ENCODE measurements around the gene NSD2.
A peak's percentile ranks its signal among the peaks of the same experiment; 100 is the strongest.

NSD2 gene

GRCh38 chr4:1874201-1874600 is 3.0 kb downstream of the NSD2 start:
- H3K27ac ChIP-seq (ENCODE audit: low read depth, low read length) = 0 out of 2 replicates have a peak overlapping the region, but pooled peaks have one; percentile 94

GRCh38 chr4:1879485-1879884 is 8.3 kb downstream of the NSD2 start:
- H3K27ac ChIP-seq (ENCODE audit: low read depth, low read length) = no peak overlapping the region
- H3K27me3 ChIP-seq (ENCODE audit: low read length) = no peaks in the 10 kb centered on the region
- H3F3A ChIP-seq (ENCODE audit: insufficient read depth) = no peaks in the 10 kb centered on the region
- no peak overlapping the region for H3K4me2 ChIP-seq (ENCODE audit: low read depth, low read length, poor library complexity, severe bottlenecking)
- no peak overlapping the region for H3K9ac ChIP-seq (ENCODE audit: low read length)
- no peak overlapping the region for H3K4me3 ChIP-seq (ENCODE audit: insufficient read depth, low read length, poor library complexity, severe bottlenecking)
- peaks cover 29% of the 10 kb centered on the region for H4K20me1 ChIP-seq (ENCODE audit: low read depth, low read length)
- no peak overlapping the region for H2AFZ ChIP-seq (ENCODE audit: low read depth, low read length, severe bottlenecking)
- H3K9me3 ChIP-seq (ENCODE audit: insufficient read depth, low read length) = no peaks in the 10 kb centered on the region
- H3K36me3 ChIP-seq (ENCODE audit: low read length) = no peaks in the 10 kb centered on the region
- peaks cover 97% of the 10 kb centered on the region for H3K79me2 ChIP-seq (ENCODE audit: insufficient read depth, low read length)
- no peak for TF ChIP-seq EZH2phosphoT487 (conservative IDR thresholded peaks at IDR 0.05; ENCODE audit: low read length)
- TF ChIP-seq, protein P1, sequence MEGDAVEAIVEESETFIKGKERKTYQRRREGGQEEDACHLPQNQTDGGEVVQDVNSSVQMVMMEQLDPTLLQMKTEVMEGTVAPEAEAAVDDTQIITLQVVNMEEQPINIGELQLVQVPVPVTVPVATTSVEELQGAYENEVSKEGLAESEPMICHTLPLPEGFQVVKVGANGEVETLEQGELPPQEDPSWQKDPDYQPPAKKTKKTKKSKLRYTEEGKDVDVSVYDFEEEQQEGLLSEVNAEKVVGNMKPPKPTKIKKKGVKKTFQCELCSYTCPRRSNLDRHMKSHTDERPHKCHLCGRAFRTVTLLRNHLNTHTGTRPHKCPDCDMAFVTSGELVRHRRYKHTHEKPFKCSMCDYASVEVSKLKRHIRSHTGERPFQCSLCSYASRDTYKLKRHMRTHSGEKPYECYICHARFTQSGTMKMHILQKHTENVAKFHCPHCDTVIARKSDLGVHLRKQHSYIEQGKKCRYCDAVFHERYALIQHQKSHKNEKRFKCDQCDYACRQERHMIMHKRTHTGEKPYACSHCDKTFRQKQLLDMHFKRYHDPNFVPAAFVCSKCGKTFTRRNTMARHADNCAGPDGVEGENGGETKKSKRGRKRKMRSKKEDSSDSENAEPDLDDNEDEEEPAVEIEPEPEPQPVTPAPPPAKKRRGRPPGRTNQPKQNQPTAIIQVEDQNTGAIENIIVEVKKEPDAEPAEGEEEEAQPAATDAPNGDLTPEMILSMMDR (IDR thresholded peaks at IDR 0.05; ENCODE audit: insufficient read depth, low read length, poor library complexity, severe bottlenecking) = no peak
- no peaks in the 10 kb centered on the region for H3K9me2 ChIP-seq (replicated peaks; ENCODE audit: insufficient read depth, low read length)

More at GRCh38 chr4:1874201-1874600, 3.0 kb downstream of the NSD2 start:
- Histone ChIP-seq H4K20me1 (ENCODE audit: low read depth, low read length) (peaks cover 7% of the 10 kb centered on the region; the same call in 1 of the 2 replicates), H3K9me2 (replicated peaks; ENCODE audit: insufficient read depth, low read length) (no peaks in the 10 kb centered on the region), H3K4me2 (ENCODE audit: low read depth, low read length, poor library complexity, severe bottlenecking) (peak overlapping the region; percentile 73), H2AFZ (ENCODE audit: low read depth, low read length, severe bottlenecking) (no peak overlapping the region), H3K36me3 (ENCODE audit: low read length) (no peaks in the 10 kb centered on the region), H3K4me3 (ENCODE audit: insufficient read depth, low read length, poor library complexity, severe bottlenecking) (no peak overlapping the region), H3K79me2 (ENCODE audit: insufficient read depth, low read length) (peaks cover 74% of the 10 kb centered on the region), H3K9me3 (ENCODE audit: insufficient read depth, low read length) (no peaks in the 10 kb centered on the region), H3K27me3 (ENCODE audit: low read length) (no peaks in the 10 kb centered on the region), H3F3A (ENCODE audit: insufficient read depth) (peaks cover 9% of the 10 kb centered on the region; the same call in 1 of the 2 replicates), H3K9ac (ENCODE audit: low read length) (peak overlapping the region; percentile 100)
- TF ChIP-seq, protein P1 (IDR thresholded peaks at IDR 0.05; ENCODE audit: insufficient read depth, low read length, poor library complexity, severe bottlenecking) = no peak
- TF ChIP-seq EZH2phosphoT487 (conservative IDR thresholded peaks at IDR 0.05; ENCODE audit: low read length) = no peak

- TF ChIP-seq, protein P1 (IDR thresholded peaks at IDR 0.05; ENCODE audit: insufficient read depth, low read length, poor library complexity, severe bottlenecking) = no peak
- TF ChIP-seq EZH2phosphoT487 (conservative IDR thresholded peaks at IDR 0.05; ENCODE audit: low read length) = no peak
- Histone ChIP-seq H2AFZ (ENCODE audit: low read depth, low read length, severe bottlenecking) (no peak overlapping the region), H3K4me3 (ENCODE audit: insufficient read depth, low read length, poor library complexity, severe bottlenecking) (no peak overlapping the region), H3K9me3 (ENCODE audit: insufficient read depth, low read length) (no peaks in the 10 kb centered on the region), H3K27me3 (ENCODE audit: low read length) (no peaks in the 10 kb centered on the region), H3F3A (ENCODE audit: insufficient read depth) (no peaks in the 10 kb centered on the region), H4K20me1 (ENCODE audit: low read depth, low read length) (peaks cover 33% of the 10 kb centered on the region), H3K36me3 (ENCODE audit: low read length) (no peaks in the 10 kb centered on the region), H3K27ac (ENCODE audit: low read depth, low read length) (no peak overlapping the region), H3K9me2 (replicated peaks; ENCODE audit: insufficient read depth, low read length) (no peaks in the 10 kb centered on the region), H3K79me2 (ENCODE audit: insufficient read depth, low read length) (peaks cover 97% of the 10 kb centered on the region), H3K9ac (ENCODE audit: low read length) (no peak overlapping the region), H3K4me2 (ENCODE audit: low read depth, low read length, poor library complexity, severe bottlenecking) (no peak overlapping the region)
These were observed 9.1 kb downstream of the NSD2 start for GRCh38 chr4:1880332-1880731.

Data from SU-DHL-6 (cell line).